GM12872 (cell line): ENCODE results near the gene SEC23B.

Source experiments
- TF ChIP-seq, protein P1 (sequence below): IDR thresholded peaks from 3 replicates; pipeline ENCODE4 v1.5.1; 2011; ENCODE audit warnings: low read depth, mild to moderate bottlenecking, low read length, moderate library complexity; ENCODE audit not compliant: insufficient read depth

Gene SEC23B

DNA sequence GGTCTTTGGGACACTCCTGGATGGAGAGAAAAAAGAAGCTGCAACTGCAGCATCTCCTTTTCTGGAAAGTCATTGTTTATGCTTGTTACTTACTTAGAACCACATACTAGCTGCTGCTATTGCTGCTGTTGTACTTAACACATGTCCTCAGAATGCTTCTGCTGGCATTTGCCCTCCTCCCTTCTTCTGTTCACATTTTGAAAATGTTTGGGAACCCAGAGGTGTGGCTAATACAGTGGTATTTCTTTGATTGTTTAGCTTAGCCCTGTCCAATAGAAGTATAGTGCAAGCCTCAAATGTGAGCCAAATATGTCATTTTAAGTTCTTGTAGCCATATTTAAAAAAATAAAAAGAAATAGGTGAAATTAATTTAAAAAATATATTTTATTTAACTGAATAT is 88.5 kb downstream of the SEC23B start:
- TF ChIP-seq, protein P1, sequence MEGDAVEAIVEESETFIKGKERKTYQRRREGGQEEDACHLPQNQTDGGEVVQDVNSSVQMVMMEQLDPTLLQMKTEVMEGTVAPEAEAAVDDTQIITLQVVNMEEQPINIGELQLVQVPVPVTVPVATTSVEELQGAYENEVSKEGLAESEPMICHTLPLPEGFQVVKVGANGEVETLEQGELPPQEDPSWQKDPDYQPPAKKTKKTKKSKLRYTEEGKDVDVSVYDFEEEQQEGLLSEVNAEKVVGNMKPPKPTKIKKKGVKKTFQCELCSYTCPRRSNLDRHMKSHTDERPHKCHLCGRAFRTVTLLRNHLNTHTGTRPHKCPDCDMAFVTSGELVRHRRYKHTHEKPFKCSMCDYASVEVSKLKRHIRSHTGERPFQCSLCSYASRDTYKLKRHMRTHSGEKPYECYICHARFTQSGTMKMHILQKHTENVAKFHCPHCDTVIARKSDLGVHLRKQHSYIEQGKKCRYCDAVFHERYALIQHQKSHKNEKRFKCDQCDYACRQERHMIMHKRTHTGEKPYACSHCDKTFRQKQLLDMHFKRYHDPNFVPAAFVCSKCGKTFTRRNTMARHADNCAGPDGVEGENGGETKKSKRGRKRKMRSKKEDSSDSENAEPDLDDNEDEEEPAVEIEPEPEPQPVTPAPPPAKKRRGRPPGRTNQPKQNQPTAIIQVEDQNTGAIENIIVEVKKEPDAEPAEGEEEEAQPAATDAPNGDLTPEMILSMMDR, result no peak

DNA sequence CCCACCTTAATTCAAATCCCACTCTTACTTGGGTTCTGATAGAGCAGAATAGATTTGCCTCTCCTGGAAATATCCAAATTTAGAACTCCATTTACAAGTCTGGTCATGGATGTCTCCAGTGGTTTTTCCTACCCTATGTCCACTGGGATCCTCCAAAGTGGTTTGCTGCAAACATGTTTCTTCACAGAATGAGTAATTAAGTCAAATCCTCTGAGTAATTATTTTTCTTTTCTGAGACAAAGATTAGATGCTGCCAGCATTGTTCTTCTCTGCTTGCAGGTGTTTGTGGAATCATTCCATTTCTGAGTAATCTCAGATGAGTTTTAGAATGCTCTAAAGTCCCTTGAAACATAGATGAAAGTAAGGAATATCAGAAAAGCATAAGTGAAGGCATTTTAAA is 102.0 kb downstream of the SEC23B start:
- TF ChIP-seq, protein P1, result no peak
